NCI-H446 treated with DMSO at 0.1 percent for 48 hours (cell line): Measurements from ENCODE around the gene UBAC2.

Source experiments
- DNase-seq: peaks from one replicate; lab custom pipeline; 2025; lab: John Stamatoyannopoulos, UW

The UBAC2 gene

GRCh38 chr13:99340638-99341037, 140.0 kb downstream of the UBAC2 start:
- no peak for DNase-seq

DNA sequence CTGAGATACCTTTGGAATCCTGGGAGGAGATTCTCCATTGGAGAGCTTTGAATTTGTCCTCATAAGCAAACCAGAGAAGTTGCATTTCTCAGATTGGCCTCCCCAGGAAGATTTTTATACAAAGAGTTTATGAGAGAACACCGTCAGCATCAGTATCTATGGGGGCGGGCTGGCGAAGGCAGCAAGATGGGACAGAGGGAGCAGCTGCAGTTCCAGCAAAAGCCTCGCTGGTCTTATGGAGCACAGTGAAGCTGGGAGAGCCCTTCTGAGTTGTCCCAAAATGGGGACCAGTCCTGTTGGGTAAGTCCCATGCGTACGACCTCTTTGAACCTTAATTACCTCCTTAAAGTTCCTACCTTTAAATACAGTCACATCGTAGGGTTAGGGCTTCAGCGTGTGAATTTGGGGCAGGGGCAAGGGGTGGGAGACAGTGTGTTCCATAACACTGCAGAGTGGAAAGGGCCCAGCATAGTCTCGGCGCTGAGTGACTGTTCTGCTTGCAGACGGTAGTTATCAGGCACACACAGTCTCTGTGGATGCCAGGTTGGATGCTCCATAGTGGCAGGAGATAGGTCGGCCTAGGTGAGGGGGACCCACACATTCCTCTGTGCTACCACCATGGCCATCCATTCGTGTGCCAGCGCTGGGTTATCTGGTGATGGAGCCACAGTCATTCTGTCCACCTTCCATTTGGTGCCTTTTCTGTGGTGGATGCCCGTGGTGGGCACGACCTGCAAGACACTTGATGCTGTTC, 141.5 kb downstream of the UBAC2 start:
- DNase-seq = no peak

GRCh38 chr13:99342723-99343315, 142.2 kb downstream of the UBAC2 start:
- no peak for DNase-seq

DNA sequence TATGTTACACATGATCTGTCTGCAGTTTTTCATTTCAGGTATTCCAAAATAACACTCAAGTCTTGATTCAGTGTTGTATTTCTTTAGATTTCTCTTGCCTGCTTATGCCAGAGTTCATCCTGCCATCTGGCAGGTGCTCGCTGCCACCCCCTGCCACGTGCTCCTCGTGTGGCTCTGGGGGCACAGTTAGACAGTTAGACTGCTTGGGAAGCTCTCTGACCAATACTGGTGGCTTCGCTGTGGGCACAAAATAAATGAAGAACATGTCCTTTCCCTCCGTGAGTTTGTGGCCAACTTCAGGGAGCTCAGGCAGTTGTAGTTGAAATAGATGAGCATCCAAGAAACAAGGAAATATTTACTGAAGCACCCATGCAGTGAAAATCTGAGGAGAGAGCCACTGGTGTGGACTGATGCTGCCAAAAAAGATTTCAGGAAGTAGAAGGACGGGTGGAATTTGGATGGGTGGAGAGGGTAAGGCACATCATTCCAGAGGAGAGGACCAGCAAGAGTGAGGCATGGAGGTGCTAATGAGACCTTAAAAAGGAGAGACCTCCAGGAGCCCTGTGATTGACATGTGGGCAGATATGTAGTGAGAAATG, 144.1 kb downstream of the UBAC2 start:
- no peak for DNase-seq

DNA sequence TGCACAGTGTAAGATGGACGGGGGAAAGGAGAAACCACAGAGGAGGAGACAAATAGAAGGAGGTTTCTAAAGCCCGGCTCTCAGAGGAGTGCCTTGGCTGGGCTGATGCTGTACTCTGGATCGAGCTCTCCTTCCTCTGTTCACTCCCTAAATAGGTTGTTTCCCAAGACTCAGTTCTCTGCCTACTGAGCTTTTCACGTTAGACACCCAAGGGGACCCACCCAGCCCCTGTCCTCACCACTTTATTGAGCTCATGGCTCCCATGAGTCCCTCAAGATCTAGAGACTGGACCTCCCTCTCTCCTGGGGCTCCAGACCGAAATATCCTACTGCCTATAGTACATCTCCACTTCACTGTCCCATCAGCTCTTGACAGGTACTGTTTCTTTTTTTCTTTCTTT, 144.7 kb downstream of the UBAC2 start:
- DNase-seq = no peak

- DNase-seq = no peak
These were observed 145.8 kb downstream of the UBAC2 start for GRCh38 chr13:99346335-99347042.

DNA sequence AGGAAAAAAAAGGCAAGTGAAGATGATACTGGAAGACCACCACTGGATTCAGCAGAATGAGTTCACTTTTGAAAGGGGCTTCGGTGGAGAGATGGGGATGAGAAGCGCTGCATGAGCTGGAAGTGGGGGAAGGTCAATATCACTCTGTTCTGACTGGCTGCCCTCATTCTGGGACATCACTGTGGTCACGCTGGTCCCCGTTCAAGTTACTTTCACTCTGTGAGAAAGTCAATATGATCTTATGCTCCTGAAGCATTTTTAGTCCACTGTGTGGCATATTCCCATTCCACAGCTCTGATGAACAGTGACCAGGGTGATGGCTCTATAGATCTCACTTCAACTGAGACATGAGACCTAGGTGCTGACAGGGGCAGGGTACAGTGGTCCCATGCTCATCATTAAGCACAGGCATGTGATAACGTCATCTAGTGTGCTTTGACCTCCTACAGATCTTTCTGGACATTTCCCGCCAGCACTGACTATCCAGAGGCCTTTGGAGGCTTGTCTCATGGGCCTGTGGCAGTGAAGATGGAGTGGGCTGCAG, 146.8 kb downstream of the UBAC2 start:
- no peak for DNase-seq

DNA sequence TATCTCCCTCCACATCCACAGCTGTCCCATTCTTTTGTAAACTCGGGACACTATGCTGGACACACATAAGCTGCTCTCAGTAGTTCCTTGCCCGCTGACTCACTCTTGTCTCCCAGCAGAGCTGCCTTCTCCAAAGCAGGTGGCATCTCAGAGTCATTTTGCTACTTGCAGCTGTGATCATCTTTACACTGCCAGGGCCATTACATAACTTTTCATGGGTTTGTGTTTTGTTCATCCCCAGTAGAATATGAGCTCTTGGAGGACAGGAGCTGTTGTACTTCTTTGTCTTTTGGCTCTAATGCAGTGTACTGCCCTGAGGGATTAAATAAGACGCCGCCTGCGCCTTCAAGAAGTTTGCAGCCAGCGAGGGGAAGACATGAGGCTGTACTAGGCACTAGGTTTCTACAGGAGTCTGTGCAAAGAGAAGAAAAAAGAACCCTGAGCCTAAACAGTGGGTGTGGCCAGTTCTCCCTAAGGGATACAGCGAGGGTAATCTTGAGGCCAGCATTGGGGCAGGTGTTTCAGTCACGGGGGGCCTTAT, 147.3 kb downstream of the UBAC2 start:
- no peak for DNase-seq

DNA sequence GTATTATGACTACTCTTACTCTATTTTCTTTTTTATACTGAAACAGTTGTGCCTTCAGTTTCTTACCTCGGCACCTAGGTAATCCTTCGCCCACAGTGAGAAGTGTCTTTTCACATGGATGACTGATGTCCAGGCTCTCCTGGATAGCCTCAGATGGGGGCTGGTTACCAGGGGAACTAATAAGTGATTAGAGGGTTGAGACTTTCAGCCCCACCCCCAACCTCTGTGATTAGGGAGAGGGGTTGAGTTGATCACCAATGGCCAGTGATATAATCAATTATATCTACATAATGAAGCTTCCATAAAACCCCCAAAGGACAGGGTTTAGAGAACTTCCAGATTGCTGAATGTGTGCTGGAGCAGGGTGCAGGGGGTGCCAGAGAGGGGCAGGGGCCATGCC, 149.5 kb downstream of the UBAC2 start:
- no peak for DNase-seq

DNA sequence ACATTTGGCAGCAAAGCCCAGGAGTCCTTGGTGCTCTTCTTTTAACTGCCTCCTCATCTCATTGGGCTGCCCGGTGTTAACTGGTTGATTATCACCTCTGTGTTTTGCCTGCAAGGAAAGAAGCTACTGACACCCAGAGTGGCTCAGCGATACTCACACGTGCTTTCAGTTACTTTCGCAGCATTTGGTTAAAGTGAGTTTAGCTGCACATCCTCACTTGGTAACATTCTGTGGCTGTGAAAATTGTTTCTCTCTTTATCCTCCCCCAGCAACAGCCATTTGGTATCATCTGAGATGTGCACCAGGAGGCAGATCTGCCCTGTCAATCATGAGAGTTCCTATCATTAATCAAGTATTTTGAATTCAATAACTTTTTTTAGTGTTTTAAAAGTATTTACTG, 151.1 kb downstream of the UBAC2 start:
- no peak for DNase-seq

- DNase-seq = no peak
These were observed 151.9 kb downstream of the UBAC2 start for GRCh38 chr13:99352351-99353245.

GRCh38 chr13:99353246-99353600, 152.6 kb downstream of the UBAC2 start:
- no peak for DNase-seq

DNA sequence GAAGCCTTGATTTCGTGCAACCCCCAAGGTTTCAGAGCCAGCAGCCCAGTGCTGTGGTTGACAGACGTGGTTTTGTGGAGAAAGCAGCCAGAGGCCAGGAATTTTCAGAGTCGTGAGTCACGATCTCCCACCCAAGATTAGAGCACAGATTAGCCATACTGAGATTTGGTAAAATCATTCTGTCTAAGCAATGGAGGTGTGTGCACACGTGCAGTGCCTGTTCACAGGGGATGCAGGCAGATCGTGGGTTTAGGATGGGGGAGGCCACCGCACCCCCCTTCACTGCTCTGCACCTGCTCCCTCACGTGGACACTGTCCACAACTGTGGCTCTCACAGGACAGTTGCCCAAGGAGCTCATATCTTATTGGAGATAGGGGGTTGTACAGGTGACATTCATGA, 153.2 kb downstream of the UBAC2 start:
- DNase-seq = no peak

GRCh38 chr13:99354371-99354951, 153.8 kb downstream of the UBAC2 start:
- no peak for DNase-seq

DNA sequence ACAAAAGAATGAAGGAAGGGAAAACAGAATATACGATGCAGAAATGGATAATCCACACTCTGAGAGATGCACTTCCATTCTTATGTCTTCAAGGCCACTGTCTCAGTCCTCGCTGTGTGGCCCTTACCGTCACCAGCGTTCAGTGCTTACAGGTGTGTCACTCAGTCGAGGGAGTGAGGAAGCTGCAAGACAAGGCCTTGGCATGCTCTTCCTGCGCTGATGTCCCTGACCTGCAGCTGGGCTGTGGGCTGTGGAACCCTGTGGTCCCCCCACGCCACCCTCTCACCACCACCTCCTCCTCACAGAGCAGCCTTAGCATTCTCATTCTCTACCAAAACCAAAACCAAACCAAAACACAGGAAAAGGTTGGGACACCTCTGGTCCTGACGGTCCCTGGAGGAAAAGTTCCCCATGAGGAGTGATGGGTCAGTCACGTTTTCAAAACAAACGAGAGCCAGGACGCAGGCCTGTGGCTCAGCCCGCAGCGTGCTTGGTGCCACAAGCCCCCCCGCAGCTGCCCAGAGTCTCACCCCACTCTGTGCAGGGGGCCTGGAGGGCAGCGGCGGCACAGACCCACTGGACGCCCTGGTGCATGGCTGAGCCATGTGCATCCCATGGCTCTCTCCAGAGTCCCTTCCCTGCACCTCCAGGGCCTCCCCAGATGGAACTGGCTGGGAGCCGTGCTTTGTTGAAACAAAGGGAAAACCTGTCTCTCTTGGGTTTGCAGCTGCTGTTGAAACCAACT, 154.8 kb downstream of the UBAC2 start:
- DNase-seq = no peak

DNA sequence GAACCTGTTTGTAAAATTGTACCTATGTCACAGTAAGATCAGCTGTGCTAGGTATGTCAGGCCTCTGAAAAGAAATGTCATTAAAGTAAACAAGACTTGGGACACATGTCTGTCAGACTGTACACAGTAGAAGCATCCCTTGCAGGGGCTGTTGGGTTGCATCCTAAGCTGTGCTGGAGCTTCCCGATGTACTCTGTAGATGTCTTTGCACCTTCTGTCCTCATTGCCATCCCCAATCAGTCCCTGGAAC, 155.3 kb downstream of the UBAC2 start:
- DNase-seq = no peak

DNA sequence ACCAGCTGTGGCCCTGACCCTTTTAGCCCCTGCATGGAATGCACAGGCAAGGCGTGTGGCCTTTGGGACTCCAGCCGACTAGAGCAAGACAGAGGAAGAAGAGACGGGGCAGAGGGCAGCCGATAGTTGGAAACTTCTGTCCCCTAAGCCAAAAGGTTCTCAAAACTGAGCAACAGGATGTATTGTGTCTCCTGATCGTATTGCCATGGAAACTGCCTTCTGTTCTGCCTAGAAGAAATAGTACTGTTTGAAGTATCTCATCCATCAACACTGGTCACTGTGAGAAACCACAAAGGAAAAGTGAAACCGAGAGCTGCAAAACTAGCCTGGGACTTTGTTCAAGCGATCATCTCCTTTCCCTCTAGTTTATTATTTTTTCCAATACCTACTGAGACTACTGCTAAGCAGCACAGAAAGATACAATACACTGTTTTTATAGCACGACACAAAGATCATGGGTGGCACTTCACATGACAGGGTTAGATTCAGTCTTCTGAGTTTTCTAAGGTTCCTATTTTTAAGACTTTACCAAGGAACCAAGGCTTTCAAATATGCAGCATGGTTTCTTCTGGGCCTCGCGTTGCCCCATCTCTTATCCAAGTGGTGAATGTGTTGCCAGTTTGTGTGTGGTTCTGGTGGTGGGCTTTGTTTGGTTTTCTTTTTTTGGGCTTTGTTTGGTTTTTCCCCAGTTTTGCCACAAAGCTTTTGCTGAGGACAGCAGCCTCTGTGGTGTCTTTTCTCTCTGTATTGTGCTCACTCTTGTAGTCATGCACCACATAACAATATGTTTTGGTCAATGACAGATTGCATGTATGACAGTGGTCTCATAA, 155.8 kb downstream of the UBAC2 start:
- no peak for DNase-seq

GRCh38 chr13:99357131-99357596, 156.5 kb downstream of the UBAC2 start:
- DNase-seq = no peak

- DNase-seq = no peak
These were observed 157.3 kb downstream of the UBAC2 start for GRCh38 chr13:99357941-99358340.

DNA sequence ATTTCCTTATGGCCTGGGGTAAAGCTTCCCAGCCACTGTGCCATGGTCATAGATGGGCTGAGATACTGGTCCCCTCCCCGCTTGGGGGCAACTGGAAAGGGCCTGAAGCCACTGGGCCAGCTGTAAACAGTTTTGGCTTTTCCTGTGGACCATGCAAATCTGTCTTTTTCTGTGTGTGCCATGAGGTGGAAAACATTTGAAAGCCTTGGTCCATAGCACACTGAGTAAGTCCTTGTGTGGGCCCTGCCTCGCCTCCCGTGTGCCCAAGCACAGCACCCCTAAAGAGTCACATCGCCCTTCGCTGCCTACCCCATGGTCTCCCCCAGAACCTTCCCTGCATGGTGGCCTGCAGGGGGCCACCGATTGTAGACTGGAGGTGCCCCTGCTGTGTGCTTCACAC, 158.9 kb downstream of the UBAC2 start:
- no peak for DNase-seq
